GM19025 (cell line): ENCODE results near the gene NT5DC1.

ENCODE experiments used
- ATAC-seq: cut with Tn5 transposase; IDR thresholded peaks from one replicate; pipeline ENCODE4 v1.9.1; 2021; ENCODE audit warnings: mild to moderate bottlenecking, low read depth, moderate library complexity; ENCODE audit not compliant: unreplicated experiment

The NT5DC1 gene

DNA sequence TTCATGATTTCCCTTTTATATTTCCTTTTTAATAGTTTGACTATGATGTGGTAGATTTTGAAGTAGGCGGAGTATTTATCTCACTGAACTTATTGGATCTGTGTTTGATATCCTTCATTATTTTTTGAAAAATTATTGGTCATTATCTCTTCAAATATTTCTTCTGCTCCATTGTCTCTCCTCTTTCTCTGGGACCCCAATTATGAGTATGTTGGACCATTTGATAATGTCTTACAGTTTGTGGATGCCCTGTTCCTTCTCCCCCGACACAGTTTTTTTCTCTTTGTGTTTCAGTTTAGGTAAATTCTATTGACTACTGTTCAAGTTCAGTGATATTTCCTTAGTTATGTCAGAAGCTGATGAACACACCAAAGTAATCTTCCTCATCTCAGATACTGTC lies 74.7 kb downstream of the NT5DC1 start:
- no peak for ATAC-seq

DNA sequence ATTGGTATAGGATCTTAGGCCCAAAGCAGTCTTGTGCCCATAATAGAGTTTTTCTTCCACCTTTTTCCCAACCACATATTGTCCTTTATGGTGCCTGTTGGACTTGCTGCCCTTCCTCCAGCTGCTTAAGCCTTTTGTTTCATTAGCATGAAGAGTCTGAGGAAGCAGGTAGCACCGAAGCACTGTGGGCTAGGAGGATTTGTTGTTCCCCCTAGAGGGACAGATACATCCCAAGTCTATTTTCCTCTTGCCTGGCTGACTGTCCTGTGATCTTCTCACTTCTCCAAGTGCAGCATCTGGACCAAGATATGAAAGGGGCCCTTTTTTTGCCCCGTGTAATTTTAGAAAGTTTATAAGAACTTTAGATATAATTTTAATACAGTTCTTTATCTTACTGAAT lies 75.9 kb downstream of the NT5DC1 start:
- ATAC-seq, result no peak

DNA sequence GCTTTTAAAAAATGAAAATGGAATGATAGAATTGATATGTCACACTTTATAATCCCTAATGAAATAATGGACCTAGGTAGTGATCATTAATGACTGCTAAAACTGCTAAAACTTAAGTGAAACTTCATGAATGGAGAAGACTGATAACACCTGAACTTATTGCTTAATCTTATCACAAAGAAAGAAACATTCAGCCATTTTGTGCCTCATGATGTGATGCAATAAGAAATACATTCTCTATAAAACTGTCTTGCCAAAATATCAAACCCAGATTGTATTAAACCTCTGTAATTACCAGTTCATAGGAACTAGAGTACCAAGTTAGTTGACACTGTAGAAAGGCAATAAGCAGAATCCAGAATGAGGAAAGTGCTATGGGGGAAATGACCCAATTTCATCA lies 79.7 kb downstream of the NT5DC1 start:
- ATAC-seq, result no peak

DNA sequence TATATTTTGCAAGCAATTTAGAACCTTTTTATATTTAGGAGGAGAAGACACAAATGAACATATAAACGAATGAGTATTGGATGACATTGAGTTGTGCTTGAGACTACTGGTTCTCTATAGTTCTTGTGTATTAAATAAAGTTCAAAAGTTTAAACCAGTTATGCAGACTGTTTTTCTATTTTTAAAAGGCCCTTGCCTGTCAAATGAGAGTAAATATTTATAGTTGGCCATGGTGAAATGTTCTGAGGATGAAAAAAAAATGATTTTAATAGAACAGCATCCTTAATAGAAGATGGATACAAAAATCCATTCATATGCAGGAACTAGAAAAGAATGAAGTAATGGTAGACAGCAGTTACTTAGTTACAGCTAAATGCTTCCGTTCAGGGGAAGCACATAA lies 88.8 kb downstream of the NT5DC1 start:
- no peak for ATAC-seq

DNA sequence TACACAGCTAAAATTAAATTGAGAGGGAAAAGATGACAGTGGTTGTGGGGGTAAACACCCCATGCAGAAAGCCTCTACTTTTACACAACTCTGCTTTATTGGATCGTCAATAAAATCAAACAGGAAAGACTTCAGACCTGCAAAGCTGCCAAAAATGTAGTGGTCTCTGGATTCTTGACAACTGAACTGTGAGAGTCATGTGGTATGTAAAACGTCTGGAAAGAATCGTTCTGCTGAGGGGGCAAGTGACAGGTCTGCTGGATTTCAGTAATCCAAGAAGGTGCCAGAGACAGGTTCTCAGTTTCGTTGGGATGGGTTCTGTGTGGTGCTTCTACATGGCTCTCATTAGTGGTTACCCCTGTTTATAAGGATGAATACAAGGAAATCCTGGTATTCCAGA lies 89.9 kb downstream of the NT5DC1 start:
- ATAC-seq, result no peak

DNA sequence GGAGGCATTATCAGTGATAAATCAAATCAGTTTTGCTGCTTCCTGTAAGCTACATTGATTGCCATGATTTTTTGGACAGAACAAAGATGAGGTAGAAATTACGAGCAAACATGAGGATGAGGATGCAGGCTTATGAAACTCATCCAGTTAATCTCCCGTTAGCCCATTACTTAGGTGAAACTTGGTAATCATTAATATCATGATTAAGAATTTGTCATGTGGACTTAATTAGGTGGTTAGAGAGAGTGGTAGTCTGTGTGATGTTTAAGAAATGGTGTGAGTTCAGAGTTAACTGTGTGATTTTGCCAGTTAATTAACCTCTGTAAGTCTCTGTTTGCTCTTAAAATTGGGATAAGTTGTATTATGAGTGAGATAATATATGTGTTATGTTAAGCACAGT lies 91.2 kb downstream of the NT5DC1 start:
- ATAC-seq, result no peak

DNA sequence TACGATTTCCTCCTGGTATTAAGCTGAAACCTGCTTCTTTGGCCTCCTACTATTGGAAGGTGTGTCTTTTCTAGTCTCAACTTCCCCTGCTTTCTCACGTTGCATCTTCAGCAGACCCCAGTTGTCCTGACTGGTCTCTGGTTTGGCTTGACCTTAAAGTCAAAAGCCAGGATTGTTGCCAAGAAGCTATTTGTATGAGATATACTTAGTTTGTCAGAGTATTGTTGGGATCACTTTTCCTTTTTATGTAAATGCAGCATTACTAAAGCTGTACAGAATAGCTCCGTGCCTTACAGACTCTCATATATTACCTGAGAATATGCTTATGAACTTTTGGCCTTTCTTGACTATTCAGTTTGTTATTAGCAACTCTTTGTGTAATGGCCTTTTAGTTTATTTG lies 92.1 kb downstream of the NT5DC1 start:
- ATAC-seq, result no peak

DNA sequence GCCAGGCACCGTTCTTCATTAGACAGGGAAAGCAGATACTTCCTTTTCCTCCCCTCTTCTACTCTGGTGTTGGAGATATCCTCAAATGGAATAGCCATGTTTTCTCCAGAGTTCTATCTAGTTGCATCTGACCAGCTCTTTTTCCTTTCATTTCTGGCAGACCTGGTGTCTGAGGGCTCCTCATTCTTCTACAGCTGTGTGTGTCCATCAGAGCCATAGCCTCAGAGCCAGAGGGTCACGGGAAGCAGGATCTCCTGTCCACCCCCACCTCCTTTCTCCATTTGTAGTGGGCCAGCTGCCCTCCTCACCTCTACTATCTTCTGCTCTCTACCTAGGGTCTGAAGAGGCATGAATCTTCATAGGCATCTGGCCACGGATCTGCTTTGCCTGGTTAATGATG lies 96.2 kb downstream of the NT5DC1 start:
- ATAC-seq, result no peak

DNA sequence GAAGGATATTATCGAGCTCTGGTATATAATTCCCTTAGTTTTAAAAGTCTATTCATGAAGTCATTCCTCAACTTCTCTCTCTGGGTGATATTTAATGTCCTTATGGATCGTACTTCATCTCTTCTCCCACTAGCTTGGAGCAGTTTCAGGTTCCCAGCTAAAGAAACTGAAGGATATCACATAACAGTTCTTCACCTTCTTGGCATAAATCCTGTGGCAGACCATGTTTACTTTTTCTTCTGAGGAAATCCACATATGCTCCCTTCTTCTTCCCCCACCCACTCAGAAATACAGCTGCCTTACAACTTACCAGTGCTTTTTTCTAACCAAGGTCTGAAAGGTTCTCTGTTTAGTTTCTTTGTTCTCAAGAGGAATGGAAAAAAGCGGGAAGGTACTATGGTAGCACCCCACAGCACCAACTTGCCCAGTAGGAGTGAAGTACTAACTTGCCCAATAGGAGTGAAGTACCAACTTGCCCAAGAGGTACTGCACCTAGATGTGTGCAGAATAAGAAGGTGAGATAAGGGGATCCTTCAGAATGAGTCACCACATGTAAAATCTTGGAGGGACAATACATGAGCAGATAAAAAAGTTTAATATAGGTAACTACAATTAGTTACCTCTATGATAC lies 100.1 kb downstream of the NT5DC1 start:
- ATAC-seq, result no peak

DNA sequence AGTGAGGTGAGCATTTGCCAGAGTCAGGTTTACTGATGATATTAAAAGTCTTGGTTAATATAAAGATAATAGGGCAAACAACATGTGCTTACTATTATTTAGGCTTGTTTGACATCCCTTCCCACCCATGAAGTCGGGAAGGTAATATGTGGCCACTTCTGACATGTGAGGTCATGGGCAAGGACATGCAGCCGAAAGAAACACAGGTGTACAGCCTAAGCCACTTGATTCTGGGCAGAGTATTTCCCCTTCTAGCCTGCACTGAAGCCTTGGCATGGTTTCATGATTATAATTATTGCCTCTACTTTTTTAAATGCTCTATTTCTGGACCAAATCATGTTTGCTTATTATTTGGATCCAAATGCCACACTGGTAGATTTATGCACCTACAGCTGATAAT lies 100.9 kb downstream of the NT5DC1 start:
- ATAC-seq, result no peak

DNA sequence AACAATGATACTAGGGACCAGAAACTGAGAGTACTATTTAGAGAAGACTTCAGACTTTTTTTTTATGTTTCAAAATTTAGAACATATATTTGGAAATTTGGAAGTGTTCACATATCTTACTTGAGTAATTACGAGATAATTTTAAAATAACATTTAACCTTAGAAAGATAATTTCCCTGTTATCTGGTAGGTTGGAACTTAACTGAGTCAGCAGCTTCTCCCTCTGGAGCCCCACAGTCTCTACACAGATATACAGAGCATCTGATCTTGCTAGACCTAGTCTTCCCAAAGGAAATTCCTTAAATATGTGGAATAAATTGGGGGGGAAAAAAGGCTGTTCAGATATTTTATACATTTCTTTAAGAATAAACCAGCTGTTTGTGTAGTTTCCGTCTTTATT lies 104.6 kb downstream of the NT5DC1 start:
- no peak for ATAC-seq

DNA sequence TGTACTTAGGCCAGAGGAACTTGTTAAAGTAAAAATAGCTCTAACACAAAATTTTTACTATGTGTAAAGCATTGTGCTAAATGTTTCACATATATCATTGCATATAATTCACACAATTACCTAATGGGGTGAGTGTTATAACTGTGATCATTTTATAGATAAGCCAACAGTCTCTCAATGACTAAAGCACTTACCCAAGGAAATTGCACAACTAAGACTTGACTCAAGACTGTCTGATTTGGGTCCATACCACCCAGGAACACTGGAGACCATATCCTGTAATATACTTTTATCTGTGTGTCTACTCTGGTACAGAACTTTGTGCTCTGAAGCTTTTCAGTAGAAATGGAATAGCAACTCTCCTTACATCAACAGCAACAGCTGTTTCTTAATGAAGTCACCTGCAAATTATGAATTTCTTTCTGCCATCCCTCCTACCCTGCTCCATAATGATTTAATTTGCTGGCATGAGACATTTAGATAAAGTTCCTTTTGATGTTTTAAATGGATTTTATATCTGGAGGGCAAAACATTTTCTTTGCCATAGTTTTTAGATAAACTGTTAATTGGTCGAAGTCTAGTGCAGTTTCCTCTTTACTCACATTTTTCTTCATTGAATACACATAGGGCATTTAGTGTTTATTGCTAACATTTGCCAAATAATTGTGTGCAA lies 105.7 kb downstream of the NT5DC1 start:
- no peak for ATAC-seq

DNA sequence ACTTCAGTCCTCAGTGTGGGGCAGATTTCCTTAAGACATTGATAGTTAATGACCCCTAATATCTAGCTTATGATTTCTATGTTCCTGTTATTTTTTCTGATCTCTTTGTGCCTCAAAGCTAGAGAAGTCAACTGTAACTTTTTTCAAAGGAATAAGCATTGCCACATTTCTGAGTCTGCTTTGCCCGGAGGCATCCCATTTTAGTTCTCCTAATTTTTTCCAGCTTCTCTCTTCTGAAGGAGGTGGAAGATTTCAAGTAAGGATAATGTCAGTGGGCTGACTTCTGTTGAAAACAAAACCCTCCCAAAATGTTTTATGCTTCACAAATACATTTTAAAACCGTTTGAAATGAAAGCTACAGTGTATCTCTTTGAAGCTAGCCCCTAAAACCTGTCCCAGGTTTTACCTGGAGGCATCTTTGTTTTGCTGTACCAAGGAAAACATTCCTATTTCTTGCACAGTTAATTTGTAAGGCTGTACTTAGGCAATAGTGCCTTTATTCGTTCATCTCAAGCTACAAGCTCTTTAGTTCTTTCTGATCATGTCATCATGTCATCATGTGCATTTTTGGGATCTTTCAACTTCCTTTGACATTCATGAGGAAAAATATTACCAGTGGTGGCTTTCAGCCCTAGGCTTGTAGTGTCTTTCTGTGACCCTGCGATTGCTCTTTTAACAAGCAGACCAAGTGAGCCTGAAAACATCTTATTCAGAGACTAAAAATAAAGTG lies 107.6 kb downstream of the NT5DC1 start:
- no peak for ATAC-seq

DNA sequence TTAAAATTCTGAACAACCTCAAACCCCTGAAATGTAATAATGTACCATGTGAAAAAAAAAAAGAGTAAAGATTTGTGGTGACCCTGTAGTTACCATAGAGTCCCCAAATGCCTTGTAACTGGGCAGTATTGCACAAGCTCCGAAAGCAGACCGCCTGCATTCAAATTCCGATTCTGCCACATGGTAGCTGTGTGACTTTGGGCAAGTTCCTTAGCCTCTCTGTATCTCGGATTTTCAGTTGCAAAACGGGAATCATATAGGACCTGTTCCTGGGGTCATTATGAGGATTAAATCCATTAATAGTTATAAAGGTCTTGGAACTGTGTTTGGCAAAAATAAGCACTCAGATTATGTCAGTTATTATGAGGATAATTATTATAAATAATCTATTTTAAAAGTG lies 109.7 kb downstream of the NT5DC1 start:
- ATAC-seq, result no peak

DNA sequence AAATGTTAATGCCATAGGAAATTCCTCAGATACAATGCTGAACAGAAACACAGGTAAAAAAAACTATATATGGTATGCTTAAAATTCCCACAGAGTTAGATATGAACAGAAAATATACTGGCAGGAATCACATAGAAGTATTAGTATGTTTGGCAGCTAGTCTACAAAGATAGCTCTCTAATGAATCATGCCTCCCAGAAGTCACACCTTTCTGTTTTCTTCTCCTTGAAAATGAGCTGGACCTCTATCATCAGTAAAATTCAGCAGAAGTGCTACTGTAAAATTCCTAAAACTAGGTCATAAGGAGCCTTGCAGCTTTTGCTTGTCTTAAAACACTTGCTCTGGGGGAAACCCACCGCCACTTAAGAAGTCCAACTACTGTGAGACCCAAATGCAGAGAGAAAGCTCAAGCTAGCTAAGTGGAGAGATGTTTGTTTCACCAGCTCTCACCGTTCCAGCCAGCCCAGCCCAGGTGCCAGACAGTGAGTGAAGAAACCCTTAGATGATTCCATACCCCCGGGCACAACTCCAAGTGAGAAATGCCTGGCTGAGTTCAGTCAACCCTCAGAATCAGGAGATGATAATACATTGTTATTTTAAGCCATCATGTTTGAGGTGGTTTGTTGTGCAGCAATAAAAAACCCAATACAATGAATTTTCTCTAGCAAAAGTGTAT lies 110.2 kb downstream of the NT5DC1 start:
- no peak for ATAC-seq

DNA sequence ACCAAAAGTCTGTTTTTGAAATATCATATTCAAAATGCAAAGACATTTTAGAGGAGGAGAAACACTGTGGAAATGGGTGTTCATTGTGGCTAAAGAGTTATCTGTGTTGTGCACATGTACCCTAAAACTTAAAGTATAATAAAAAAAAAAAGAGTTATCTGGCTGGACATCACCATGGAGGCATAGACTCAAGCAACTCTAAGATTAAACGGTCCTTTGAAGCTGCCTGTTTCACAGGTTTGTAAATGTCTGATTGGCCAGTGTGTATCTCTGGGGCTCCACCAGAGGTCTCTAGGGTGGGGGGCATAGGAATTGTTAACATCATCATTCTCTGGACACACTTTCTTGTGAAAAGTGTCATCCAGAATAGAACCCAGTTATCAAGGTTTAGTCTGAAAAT lies 114.0 kb downstream of the NT5DC1 start:
- no peak for ATAC-seq

DNA sequence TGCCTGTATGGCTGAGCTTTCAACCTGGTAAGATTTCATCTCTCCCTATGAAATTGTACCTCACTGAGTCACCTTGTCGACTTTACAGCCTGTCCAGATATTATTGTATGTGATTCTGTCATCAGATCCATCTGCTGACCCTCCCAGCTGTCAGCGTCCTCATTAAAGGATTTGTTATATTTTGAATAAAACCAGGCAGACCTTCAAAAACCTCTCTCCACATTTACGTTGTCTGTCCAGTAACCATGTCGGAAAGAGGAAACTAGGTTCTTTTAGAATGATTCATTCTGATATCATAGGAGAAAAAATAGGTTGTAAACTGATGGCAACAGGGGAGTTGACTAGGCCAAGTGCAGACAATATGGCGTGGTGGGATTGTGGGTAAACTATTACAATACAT lies 114.8 kb downstream of the NT5DC1 start:
- ATAC-seq, result no peak

DNA sequence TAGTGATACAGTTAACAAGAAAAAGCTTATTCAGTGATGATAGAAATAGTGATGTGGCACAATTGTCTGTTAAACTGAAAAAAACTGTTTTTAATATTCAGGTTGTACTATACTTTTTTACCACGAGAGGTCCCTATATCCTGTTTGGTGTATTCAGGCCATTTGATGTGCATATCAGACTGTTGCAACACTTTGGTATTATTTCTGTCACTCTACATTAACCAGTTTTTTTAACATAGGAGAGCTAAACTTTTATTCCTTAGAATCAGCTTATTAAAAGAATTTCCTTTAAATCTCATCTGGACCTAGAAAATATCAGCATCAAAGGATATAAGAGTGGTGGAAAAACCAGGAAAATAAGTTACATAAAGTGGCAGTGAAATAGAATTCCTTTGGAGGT lies 116.4 kb downstream of the NT5DC1 start:
- ATAC-seq, result no peak

DNA sequence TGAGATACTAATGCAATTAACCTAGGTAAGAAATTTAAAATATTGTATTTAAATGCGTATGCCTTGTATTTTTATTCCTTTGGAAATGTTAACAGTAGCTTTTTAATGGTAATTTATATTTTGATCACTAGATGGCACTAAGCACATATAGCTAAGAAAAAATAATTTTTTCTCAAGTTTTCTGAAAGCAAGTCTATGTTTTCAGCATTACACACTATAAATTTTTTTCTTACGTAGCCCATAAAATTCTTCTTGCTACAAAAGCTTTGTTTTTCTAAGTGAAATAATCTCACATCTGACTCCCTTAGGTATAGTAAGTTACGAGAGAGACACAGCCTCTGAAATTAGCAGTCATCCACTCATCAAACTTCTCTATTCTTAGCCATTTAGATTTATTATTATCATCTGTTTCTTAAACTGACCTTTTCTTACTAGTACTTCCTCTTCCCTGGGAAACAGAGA lies 117.5 kb downstream of the NT5DC1 start:
- ATAC-seq, result no peak

DNA sequence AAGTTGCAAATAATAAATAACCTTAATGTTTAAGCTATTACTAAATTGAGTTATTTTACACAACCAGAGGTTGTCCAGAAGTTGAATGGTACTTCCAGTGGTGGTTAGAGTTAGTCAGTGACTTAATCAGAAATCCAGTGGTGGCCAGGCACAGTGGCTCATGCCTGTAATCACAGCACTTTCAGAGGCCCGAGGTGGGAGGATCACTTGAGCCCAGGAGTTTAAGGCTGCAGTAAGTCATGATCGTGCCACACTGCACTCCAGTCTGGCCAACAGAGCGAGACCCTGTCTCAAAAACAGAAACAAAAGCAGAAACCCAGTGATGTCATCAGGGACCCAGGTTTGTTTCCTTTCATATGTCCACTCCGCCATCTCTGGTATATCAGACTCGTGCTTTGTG lies 118.2 kb downstream of the NT5DC1 start:
- no peak for ATAC-seq

DNA sequence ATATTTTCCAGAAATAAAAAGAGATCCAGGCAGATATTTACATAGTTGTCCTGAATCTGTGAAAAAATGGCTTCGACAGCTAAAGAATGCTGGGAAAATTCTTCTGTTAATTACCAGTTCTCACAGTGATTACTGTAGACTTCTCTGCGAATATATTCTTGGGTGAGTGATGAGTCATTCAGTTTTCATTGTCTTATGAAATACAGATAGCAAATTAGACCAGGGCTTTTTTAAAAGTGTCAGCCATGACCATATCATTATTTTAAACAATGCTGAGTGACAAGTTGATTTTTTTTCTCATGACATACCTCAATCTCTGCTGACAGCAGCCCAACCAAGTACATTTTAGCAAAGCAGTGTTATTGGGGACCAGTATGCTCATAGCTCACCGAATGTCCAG lies 120.4 kb downstream of the NT5DC1 start:
- no peak for ATAC-seq
